B cell (primary cell): ENCODE data around the gene MND1. TPM values are rescaled to one million over a fixed set of nuclear protein-coding genes. Genes with fewer than 3 reads are reported as not detected.

Experiments
- ATAC-seq: fragments of 200-7000 bp; cut with Tn5 transposase; one replicate; pipeline ENCODE4 v1.10.0; 2021; ENCODE audit warnings: low read depth, mild to moderate bottlenecking, moderate number of reproducible peaks, moderate library complexity
- CTCF ChIA-PET: fragments of 350-600 bp; sonication (Branson Sonifier 250); formaldehyde crosslinking; loops from one replicate; lab custom pipeline; 2021; ENCODE audit warnings: antibody characterized with exemption, inconsistent platforms; lab: Charles Lee
- POLR2A ChIA-PET: fragments of 350-600 bp; sonication (Branson Sonifier 250); formaldehyde crosslinking; loops from one replicate; lab custom pipeline; 2021; ENCODE audit warnings: antibody characterized with exemption; lab: Charles Lee
- DNase-seq: peaks from one replicate; pipeline ENCODE4 v3.0.0; 2013
- H2AFZ ChIP-seq: 2 replicates; pipeline ENCODE4 v1.6.1; 2012; ENCODE audit warnings: mild to moderate bottlenecking, low read depth, low read length; ENCODE audit not compliant: insufficient read depth, poor library complexity, severe bottlenecking
- H3K27ac ChIP-seq, 2 donors: 1 replicate in 1 of 2; 2 replicates in 1 of 2; pipeline ENCODE4 v1.5.1; 2012 to 2013; ENCODE audit warnings: low read length in 2 of 2, mild to moderate bottlenecking in 2 of 2, moderate library complexity in 1 of 2
- H3K27me3 ChIP-seq, 4 experiments: fragments of 200-600 bp in 1 of 4; sonication (generic) in 1 of 4; replicated peaks in 1 of 4; 1 replicate in 2 of 4; 2 replicates in 2 of 4; pipeline versions ENCODE4 v1.6.1 to v1.7.0; 2013 to 2016; ENCODE audit warnings: low read length in 3 of 4, mild to moderate bottlenecking in 2 of 4, mixed read lengths in 1 of 4, moderate library complexity in 1 of 4; ENCODE audit not compliant: insufficient read depth in 4 of 4, control insufficient read depth in 3 of 4; ENCODE audit errors: control extremely low read depth in 1 of 4
- H3K36me3 ChIP-seq, 2 experiments: replicated peaks in 1 of 2; 1 replicate in 1 of 2; 2 replicates in 1 of 2; pipeline versions ENCODE4 v1.6.1 to v1.7.1; 2013; ENCODE audit warnings: low read length in 1 of 2; ENCODE audit not compliant: insufficient read depth in 2 of 2, control insufficient read depth in 1 of 2; ENCODE audit errors: control extremely low read depth in 1 of 2, extremely low read depth in 1 of 2
- H3K4me1 ChIP-seq, 2 donors: fragments of 200-600 bp in 1 of 2; sonication (generic) in 1 of 2; 1 replicate in 1 of 2; 2 replicates in 1 of 2; pipeline versions ENCODE4 v1.5.1 to v1.6.1; 2013 to 2017; ENCODE audit warnings: low read length in 2 of 2; ENCODE audit not compliant: control insufficient read depth in 2 of 2, insufficient read depth in 2 of 2
- H3K4me2 ChIP-seq: replicated peaks from 2 replicates; pipeline ENCODE3; 2012; ENCODE audit warnings: mild to moderate bottlenecking, low read depth, low read length; ENCODE audit not compliant: poor library complexity, severe bottlenecking
- H3K4me3 ChIP-seq, 5 experiments: fragments of 200-600 bp in 1 of 5; sonication (generic) in 1 of 5; 1 replicate in 3 of 5; 2 replicates in 2 of 5; pipeline versions ENCODE4 v1.5.1 to v1.7.0; 2011 to 2016; ENCODE audit warnings: low read length in 4 of 5, mild to moderate bottlenecking in 4 of 5, low read depth in 2 of 5, control low read depth in 1 of 5, moderate library complexity in 1 of 5; ENCODE audit not compliant: insufficient read depth in 1 of 5; ENCODE audit errors: control extremely low read depth in 1 of 5, extremely low read depth in 1 of 5
- H3K79me2 ChIP-seq: fragments of 200-600 bp; sonication (generic); one replicate; pipeline ENCODE4 v1.6.0; 2016; ENCODE audit warnings: low read length; ENCODE audit not compliant: control insufficient read depth, insufficient read depth
- H3K9ac ChIP-seq: fragments of 200-600 bp; sonication (generic); 2 replicates; pipeline ENCODE4 v1.6.1; 2017; ENCODE audit warnings: mild to moderate bottlenecking, low read length, moderate library complexity
- H3K9me3 ChIP-seq, 3 donors: one replicate each; pipeline versions ENCODE4 v1.6.1 to v1.7.1; 2013; ENCODE audit warnings: low read length in 2 of 3; ENCODE audit not compliant: control insufficient read depth in 2 of 3, insufficient read depth in 1 of 3; ENCODE audit errors: control extremely low read depth in 1 of 3
- H4K20me1 ChIP-seq: 2 replicates; pipeline ENCODE4 v1.6.0; 2012; ENCODE audit warnings: mild to moderate bottlenecking, low read length; ENCODE audit not compliant: insufficient read depth, control insufficient read depth, poor library complexity, severe bottlenecking
- H3K27ac Mint-ChIP-seq: one replicate; pipeline ENCODE4 v1.8.0; 2021; ENCODE audit warnings: mixed read lengths
- H3K27me3 Mint-ChIP-seq: one replicate; pipeline ENCODE4 v1.8.0; 2021; ENCODE audit warnings: mixed read lengths
- H3K4me1 Mint-ChIP-seq: one replicate; pipeline ENCODE4 v1.8.0; 2021; ENCODE audit warnings: mixed read lengths
- H3K4me3 Mint-ChIP-seq: one replicate; pipeline ENCODE4 v1.8.0; 2021; ENCODE audit warnings: mixed read lengths
- H3K9me3 Mint-ChIP-seq: one replicate; pipeline ENCODE4 v1.8.0; 2022; ENCODE audit warnings: mixed read lengths; ENCODE audit not compliant: insufficient read depth
- CTCF ChIP-seq: fragments of 200-600 bp; IDR thresholded peaks from one replicate; pipeline ENCODE4 v1.8.0; 2022; ENCODE audit warnings: antibody characterized with exemption, mild to moderate bottlenecking
- EZH2 ChIP-seq: IDR thresholded peaks from 2 replicates; pipeline ENCODE4 v1.6.1; 2012; ENCODE audit warnings: borderline replicate concordance, low read depth, mild to moderate bottlenecking, moderate library complexity, low read length; ENCODE audit not compliant: insufficient read depth, poor library complexity, severe bottlenecking
- WGBS: methylation state at CpG from one replicate; pipeline ENCODE4 v1.1.5; 2013; ENCODE audit warnings: missing lambda C conversion rate; ENCODE audit not compliant: insufficient coverage; 5-methylcytosine and 5-hydroxymethylcytosine counted together
- intact Hi-C: fragments of 100-400 bp; cut with micrococcal nuclease; formaldehyde crosslinking; loops from one replicate; pipeline ENCODE4 v1.10.0; 2022
- polyA plus RNA-seq: library from polyadenylated mRNA; depleted of rRNA; stranded (reverse); fragments of >200 nt; gene quantifications from 2 replicates; pipeline ENCODE4 v1.2.3, GENCODE V29; 2012
- total RNA-seq, 2 donors: library from RNA; stranded (reverse); fragments of 120-200 nt in 1 of 2; gene quantifications; 1 replicate in 1 of 2; 2 replicates in 1 of 2; pipeline versions ENCODE4 v1.2.3 to v1.2.4, GENCODE V29; 2013 to 2022

MND1 gene
- total and polyA plus RNA-seq, 2 donors (not counting 1 experiment from before 2014, with no cell fraction given), result not detected

GRCh38 chr4:153345012-153345981 is 809 bp downstream of the MND1 start:
- 0% methylated on average over 33 of the region's 44 CpGs for WGBS
- peaks cover 44% of the 10 kb centered on the region for H3K4me1 Mint-ChIP-seq
- peak overlapping the region; percentile 96 for H3K4me2 ChIP-seq
- peaks cover 25% of the 10 kb centered on the region in 2 donors for H3K4me1 ChIP-seq
- H3K9ac ChIP-seq, result peak overlapping the region; percentile 77
- no peaks in the 10 kb centered on the region for H3K36me3 ChIP-seq
- H3K27me3 ChIP-seq, result no peaks in the 10 kb centered on the region
- DNase-seq, result peak; percentile 68
- peak overlapping the region; percentile 95 for H3K4me3 Mint-ChIP-seq
- no peaks in the 10 kb centered on the region for H4K20me1 ChIP-seq
- intact Hi-C loops, result loop anchor here (1.0 to 5.0 kb wide), 5 partner anchors 88 to 177 kb away; partner anchors contain the start of gene TMEM131L
- peak overlapping the region; percentile 62 to 90 (median 74) for H3K4me3 ChIP-seq
- no peaks in the 10 kb centered on the region for H3K27me3 Mint-ChIP-seq
- H3K27ac Mint-ChIP-seq, result peak overlapping the region; percentile 33
- peak overlapping the region; percentile 87 for H2AFZ ChIP-seq
- POLR2A ChIA-PET, result no interaction called here
- no peaks in the 10 kb centered on the region for H3K9me3 ChIP-seq
- H3K9me3 Mint-ChIP-seq, result no peaks in the 10 kb centered on the region
- ATAC-seq, result peak; percentile 28
- peaks cover 33% of the 10 kb centered on the region for H3K79me2 ChIP-seq
- TF ChIP-seq EZH2 (no peak), CTCF (no peak)
- no peak overlapping the region for H3K27ac ChIP-seq
- CTCF ChIA-PET, result interaction anchor here (0.8 to 6.6 kb wide), 28 partner anchors 9 to 404 kb away, joined by 3 to 83 read pairs (median 3); partner anchors contain the start of gene TMEM131L
